Measurements from ENCODE around the gene NKX1-2.

Gene NKX1-2

DNA sequence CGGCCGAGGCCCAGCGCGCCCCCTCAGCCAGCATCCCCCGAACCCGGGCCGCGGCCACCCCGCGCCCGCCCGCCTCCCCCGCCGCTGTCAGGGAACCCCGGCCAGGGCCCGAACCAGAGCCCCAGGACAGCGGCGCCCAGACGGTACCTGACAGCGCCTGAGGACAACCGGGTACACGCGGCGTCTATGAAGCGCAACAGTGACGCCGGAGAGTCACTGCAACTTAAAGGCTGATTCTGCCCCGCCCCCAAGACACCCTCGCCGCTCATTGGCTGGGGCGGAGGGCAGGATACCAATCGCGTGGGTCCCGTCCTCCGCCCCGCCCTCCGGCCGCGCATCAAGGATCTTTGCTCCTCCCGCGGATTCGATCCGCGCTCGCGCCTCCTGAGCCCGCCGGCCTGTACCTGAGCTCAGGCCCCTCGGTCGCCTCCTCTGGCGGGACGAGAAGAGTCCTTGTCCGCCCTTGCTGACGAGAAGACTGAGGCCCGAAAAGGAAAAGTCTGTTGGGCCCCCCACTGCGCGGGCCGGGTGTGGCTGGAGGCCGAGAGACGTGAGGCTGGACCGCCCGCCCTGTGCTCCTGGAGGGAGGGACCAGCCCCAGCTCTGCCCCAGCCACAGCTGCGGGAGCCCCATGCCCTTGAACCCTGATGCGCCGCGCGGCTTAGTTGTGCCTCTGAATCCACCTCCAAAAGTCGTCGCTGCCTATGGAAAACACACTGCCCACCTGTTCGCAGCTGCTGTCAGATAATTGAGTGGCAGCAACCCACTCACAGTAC lies 30.9 kb downstream of the NKX1-2 start, which contains the start of gene OAT:
Gene OAT, minus strand, starts transcription at position 198 of the 776 bp plus-strand sequence. CDS start 6,752 bp downstream, outside the sequence.
- TF ChIP-seq, protein P1, sequence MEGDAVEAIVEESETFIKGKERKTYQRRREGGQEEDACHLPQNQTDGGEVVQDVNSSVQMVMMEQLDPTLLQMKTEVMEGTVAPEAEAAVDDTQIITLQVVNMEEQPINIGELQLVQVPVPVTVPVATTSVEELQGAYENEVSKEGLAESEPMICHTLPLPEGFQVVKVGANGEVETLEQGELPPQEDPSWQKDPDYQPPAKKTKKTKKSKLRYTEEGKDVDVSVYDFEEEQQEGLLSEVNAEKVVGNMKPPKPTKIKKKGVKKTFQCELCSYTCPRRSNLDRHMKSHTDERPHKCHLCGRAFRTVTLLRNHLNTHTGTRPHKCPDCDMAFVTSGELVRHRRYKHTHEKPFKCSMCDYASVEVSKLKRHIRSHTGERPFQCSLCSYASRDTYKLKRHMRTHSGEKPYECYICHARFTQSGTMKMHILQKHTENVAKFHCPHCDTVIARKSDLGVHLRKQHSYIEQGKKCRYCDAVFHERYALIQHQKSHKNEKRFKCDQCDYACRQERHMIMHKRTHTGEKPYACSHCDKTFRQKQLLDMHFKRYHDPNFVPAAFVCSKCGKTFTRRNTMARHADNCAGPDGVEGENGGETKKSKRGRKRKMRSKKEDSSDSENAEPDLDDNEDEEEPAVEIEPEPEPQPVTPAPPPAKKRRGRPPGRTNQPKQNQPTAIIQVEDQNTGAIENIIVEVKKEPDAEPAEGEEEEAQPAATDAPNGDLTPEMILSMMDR (IDR thresholded peaks at IDR 0.05; ENCODE audit: insufficient read depth, low read length, poor library complexity, severe bottlenecking) = peak; percentile 30
- H3K4me3 ChIP-seq (replicated peaks; ENCODE audit: low read depth, low read length) = peak within 1 kb of the TSS; percentile 62
- no peaks in the 10 kb centered on the region; the same call in 1 of the 2 replicates for H3K27me3 ChIP-seq (replicated peaks; ENCODE audit: control insufficient read depth, insufficient read depth, low read length)
- H3K36me3 ChIP-seq (ENCODE audit: control insufficient read depth, insufficient read depth, low read length) = no peaks in the 10 kb centered on the region
- DNase-seq (ENCODE audit: extremely low read depth, insufficient read length) = peak; percentile 94

DNA sequence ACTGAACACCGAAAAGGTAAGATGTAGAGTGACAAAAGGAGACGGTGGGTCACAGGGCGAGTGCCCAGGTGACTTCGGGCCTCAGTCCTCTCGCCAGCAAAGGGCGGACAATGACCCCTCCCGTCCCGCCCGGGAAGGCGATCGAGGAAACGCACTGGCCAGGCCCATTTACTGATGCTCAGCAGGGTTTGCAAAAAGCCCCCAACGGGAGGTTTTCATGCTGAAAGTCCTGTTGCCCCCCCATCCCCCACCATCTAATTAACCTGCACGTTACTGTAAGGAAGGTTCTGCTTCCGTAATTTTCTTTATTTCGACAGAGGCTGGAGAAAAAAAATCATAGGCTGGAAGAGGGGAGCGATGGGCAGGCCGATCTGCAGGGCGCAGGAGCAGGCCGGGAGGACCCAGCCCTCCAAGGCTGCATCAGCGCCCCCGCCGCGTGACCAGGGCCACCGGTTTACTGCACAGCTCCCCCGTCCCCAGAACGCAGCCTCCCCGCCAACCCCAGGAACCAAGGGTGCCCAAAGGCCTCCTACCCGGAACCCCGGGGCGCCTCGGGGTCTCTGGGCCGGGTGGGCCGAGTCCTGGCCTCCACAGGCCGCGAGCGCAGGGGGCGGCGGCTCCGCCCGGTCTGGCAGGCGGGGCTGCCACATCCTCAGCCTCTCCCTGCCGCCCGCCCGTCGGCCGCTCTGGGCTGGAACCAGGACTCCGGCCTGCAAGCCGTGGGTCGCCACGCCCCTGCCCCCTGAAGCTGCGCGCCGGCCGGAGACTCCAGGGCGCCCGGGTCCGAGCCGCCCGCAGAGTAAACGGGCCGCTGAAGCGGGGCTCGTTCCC lies 31.7 kb downstream of the NKX1-2 start:
- peak overlapping the region; percentile 62 for H3K4me3 ChIP-seq (replicated peaks; ENCODE audit: low read depth, low read length)
- TF ChIP-seq, protein P1 (IDR thresholded peaks at IDR 0.05; ENCODE audit: insufficient read depth, low read length, poor library complexity, severe bottlenecking) = peak; percentile 15
- H3K36me3 ChIP-seq (ENCODE audit: control insufficient read depth, insufficient read depth, low read length) = no peaks in the 10 kb centered on the region
- H3K27me3 ChIP-seq (replicated peaks; ENCODE audit: control insufficient read depth, insufficient read depth, low read length) = no peaks in the 10 kb centered on the region; the same call in 1 of the 2 replicates
- peak; percentile 43 for DNase-seq (ENCODE audit: extremely low read depth, insufficient read length)

DNA sequence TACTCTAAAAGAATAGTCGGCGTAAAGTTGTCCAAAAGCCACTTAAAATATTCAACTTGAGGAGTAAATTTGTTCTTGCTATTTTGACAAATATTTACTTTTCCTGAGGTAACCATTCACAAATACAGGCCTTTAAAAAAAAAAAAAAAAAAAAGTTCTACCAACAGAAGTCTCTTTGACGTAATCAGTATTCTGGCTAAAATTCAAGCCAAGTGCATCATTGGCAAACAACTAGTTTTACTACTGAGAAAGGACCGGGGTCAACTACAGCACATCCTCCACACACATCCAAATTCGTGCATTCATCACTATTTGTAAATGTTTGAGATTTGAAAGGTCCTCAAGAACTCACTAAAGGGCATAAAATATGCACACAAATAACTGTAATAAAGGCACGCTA lies 33.1 kb downstream of the NKX1-2 start:
- DNase-seq (ENCODE audit: extremely low read depth, insufficient read length) = no peak
- Histone ChIP-seq H3K36me3 (ENCODE audit: control insufficient read depth, insufficient read depth, low read length) (no peaks in the 10 kb centered on the region), H3K4me3 (replicated peaks; ENCODE audit: low read depth, low read length) (no peak overlapping the region), H3K27me3 (replicated peaks; ENCODE audit: control insufficient read depth, insufficient read depth, low read length) (no peaks in the 10 kb centered on the region; the same call in 1 of the 2 replicates)
- TF ChIP-seq, protein P1 (IDR thresholded peaks at IDR 0.05; ENCODE audit: insufficient read depth, low read length, poor library complexity, severe bottlenecking) = no peak

DNA sequence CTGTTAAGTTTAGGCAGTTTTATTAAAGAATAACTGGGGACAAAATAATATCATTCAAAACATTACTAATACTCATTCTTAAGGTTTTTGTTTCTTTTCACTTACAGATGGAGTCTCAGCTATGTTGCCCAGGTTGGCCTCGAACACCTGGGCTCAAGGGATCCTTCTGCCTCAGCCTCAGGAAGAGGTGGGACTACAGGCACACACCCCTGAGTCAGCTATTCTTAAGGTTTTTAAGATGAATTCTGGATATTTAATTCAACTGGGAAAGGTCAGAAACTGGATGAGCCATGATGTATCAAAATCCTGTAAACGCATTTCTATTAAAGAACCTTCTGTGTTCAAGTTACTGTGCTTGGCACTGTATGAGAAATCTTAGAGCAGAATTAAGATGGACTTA lies 34.6 kb downstream of the NKX1-2 start:
- H3K4me3 ChIP-seq (replicated peaks; ENCODE audit: low read depth, low read length) = no peak overlapping the region
- H3K27me3 ChIP-seq (replicated peaks; ENCODE audit: control insufficient read depth, insufficient read depth, low read length) = no peaks in the 10 kb centered on the region; the same call in 1 of the 2 replicates
- H3K36me3 ChIP-seq (ENCODE audit: control insufficient read depth, insufficient read depth, low read length) = no peaks in the 10 kb centered on the region
- no peak for DNase-seq (ENCODE audit: extremely low read depth, insufficient read length)
- TF ChIP-seq, protein P1 (IDR thresholded peaks at IDR 0.05; ENCODE audit: insufficient read depth, low read length, poor library complexity, severe bottlenecking) = no peak

DNA sequence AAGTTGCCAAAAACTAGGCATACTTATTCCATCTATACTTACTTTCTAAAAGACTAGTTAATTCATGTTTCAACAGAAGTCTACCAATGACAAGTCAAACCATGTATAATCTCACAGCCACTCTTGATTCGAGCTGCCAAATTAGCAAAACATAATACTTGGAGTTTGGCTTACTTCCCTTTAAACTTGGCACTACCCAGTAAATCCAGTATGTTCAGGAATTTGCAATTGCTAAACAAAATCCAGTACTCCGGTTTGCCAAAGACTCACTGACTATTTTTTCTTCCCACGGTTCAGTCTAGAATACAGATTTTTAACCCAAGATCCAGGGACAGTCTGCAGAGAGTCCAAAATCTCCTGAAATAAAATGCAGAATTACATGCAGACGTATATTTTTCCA lies 35.8 kb downstream of the NKX1-2 start:
- H3K4me3 ChIP-seq (replicated peaks; ENCODE audit: low read depth, low read length) = no peak overlapping the region
- no peaks in the 10 kb centered on the region for H3K36me3 ChIP-seq (ENCODE audit: control insufficient read depth, insufficient read depth, low read length)
- H3K27me3 ChIP-seq (replicated peaks; ENCODE audit: control insufficient read depth, insufficient read depth, low read length) = no peaks in the 10 kb centered on the region; the same call in 1 of the 2 replicates
- DNase-seq (ENCODE audit: extremely low read depth, insufficient read length) = no peak
- TF ChIP-seq, protein P1 (IDR thresholded peaks at IDR 0.05; ENCODE audit: insufficient read depth, low read length, poor library complexity, severe bottlenecking) = no peak

Data from GM06990 (cell line).